Chondrocyte (in vitro differentiated cells): Measurements from ENCODE around the gene FHIP1B. TPM values are rescaled to one million over a fixed set of nuclear protein-coding genes. Genes with fewer than 3 reads are reported as not detected.
A peak's percentile ranks its signal among the peaks of the same experiment; 100 is the strongest.
"Not testable (repeated sequence)": the region's sequence is repeated elsewhere in the genome, so short reads cannot be mapped to it uniquely, and the experiment has no call there.

Experiments
- DNase-seq: peaks from one replicate; pipeline ENCODE4 v3.0.0; 2021; ENCODE audit warnings: mixed read lengths, low spot score
- H3K27ac Mint-ChIP-seq: one replicate; pipeline ENCODE4 v1.8.0; 2021; ENCODE audit warnings: mild to moderate bottlenecking, moderate library complexity, mixed read lengths; ENCODE audit not compliant: unreplicated experiment
- H3K27me3 Mint-ChIP-seq: 2 replicates; pipeline ENCODE4 v1.8.0; 2021; ENCODE audit warnings: low read depth, mixed read lengths
- H3K36me3 Mint-ChIP-seq: 2 replicates; pipeline ENCODE4 v1.8.0; 2021; ENCODE audit warnings: low read depth, mixed read lengths
- H3K4me1 Mint-ChIP-seq: 2 replicates; pipeline ENCODE4 v1.8.0; 2021; ENCODE audit warnings: low read depth, mild to moderate bottlenecking, mixed read lengths
- H3K4me3 Mint-ChIP-seq: one replicate; pipeline ENCODE4 v1.8.0; 2021; ENCODE audit warnings: mild to moderate bottlenecking, moderate library complexity, mixed read lengths; ENCODE audit not compliant: unreplicated experiment
- H3K9me3 Mint-ChIP-seq: 2 replicates; pipeline ENCODE4 v1.8.0; 2021; ENCODE audit warnings: low read depth, mixed read lengths
- total RNA-seq: library from RNA; stranded (reverse); gene quantifications from 3 replicates; pipeline ENCODE4 v1.2.1, GENCODE V29; 2021
- TF ChIP-seq, protein P1 (sequence below): fragments of 200-600 bp; sonication (generic); IDR thresholded peaks from 2 replicates; pipeline ENCODE4 v1.5.0; 2021; ENCODE audit warnings: antibody characterized with exemption, mild to moderate bottlenecking, moderate library complexity

The FHIP1B gene
- total RNA-seq, 1 donor from 2014 or later: 19.8 TPM

DNA sequence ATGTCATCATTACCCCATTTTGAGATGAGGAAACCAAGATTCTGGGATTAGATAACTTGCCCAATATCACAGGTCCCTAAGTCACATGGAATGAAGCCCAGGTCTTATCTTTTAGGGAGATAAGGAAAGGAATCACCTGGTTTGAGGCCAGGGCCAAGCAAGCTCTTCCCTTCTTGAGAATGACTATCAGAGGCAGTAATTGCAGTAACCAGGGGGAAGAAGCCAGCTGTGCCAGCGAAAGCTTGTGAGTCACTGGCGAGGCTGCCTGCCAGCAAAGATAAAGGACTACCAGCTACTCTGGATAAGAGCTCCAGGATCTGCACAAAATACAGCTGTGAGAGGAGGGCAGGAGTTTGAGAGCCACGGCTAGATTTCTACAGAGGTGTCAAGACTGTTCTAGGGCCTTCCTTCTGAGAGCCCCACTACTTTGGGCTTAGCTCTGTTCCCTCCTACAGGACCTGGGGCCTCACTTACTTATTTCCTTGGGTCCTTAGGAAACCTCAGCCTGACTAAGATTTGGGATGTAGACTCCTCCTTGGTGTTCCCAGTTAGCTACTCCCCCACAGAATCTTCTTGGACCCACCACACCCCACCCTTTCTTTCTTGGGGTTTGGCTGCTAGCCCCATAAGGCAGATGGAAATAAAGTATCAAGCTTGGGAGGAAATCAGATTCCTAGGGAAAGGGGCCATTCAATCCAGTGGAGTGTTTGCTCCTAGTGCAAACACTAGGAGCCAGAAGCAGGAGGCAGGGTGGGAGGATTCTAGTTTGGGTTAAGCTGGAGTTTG, 15.5 kb upstream of the FHIP1B start:
- peaks cover 9% of the 10 kb centered on the region for H3K27me3 Mint-ChIP-seq
- H3K27ac Mint-ChIP-seq: no peak overlapping the region

DNA sequence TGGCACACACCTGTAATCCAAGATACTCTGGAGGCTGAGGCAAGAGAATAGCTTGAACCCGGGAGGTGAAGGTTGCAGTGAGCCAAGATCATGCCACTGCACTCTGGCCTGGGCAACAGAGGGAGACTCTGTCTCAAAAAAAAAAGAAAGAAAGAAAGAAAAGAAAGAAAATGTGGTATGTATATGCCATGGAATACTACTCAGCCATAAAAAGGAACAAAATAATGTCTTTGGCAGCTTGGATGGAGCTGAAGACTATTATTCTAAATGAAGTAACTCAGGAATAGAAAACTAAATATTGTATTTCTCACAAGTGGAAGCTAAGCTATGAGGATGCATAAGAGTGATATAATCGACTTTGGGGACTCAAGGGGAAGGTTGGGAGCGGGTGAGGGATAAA, 14.5 kb upstream of the FHIP1B start:
- not testable (repeated sequence) for H3K4me1 Mint-ChIP-seq, H3K36me3 Mint-ChIP-seq, H3K4me3 Mint-ChIP-seq

More for the DNA sequence above, 15.5 kb upstream of the FHIP1B start:
- no peak overlapping the region for H3K4me3 Mint-ChIP-seq
- no peaks in the 10 kb centered on the region for H3K36me3 Mint-ChIP-seq
- H3K4me1 Mint-ChIP-seq: peaks cover 8% of the 10 kb centered on the region
- TF ChIP-seq, protein P1, sequence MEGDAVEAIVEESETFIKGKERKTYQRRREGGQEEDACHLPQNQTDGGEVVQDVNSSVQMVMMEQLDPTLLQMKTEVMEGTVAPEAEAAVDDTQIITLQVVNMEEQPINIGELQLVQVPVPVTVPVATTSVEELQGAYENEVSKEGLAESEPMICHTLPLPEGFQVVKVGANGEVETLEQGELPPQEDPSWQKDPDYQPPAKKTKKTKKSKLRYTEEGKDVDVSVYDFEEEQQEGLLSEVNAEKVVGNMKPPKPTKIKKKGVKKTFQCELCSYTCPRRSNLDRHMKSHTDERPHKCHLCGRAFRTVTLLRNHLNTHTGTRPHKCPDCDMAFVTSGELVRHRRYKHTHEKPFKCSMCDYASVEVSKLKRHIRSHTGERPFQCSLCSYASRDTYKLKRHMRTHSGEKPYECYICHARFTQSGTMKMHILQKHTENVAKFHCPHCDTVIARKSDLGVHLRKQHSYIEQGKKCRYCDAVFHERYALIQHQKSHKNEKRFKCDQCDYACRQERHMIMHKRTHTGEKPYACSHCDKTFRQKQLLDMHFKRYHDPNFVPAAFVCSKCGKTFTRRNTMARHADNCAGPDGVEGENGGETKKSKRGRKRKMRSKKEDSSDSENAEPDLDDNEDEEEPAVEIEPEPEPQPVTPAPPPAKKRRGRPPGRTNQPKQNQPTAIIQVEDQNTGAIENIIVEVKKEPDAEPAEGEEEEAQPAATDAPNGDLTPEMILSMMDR: no peak
- no peaks in the 10 kb centered on the region for H3K9me3 Mint-ChIP-seq
- no peak for DNase-seq

DNA sequence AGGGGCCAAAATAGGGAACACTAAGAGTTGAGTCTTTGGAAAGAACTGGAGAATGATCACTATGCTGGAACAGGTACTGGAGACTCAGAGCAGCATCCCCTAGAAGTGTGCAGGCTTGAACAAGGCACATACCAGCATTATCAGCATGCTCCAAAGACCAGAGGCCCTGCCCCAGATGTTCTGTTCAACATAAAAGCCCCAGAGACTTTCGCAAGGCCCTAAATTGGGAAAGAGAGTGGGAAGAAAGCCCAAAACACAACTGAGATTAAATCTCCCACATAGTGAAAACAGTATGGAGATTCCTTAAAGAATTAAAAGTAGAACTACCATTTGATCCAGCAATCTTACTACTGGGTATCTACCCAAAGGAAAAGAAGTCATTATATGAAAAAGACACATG, 13.8 kb upstream of the FHIP1B start:
- TF ChIP-seq, protein P1: no peak
- Mint-ChIP-seq H3K36me3 (no peaks in the 10 kb centered on the region), H3K4me1 (peaks cover 8% of the 10 kb centered on the region), H3K9me3 (no peaks in the 10 kb centered on the region), H3K27me3 (peaks cover 20% of the 10 kb centered on the region), H3K27ac (no peak overlapping the region), H3K4me3 (no peak overlapping the region)
- DNase-seq: no peak

More for the DNA sequence above, 14.5 kb upstream of the FHIP1B start:
- H3K27ac Mint-ChIP-seq: peak overlapping the region; percentile 38
- DNase-seq, H3K9me3 Mint-ChIP-seq: not testable (repeated sequence)
- H3K27me3 Mint-ChIP-seq: peaks cover 15% of the 10 kb centered on the region

DNA sequence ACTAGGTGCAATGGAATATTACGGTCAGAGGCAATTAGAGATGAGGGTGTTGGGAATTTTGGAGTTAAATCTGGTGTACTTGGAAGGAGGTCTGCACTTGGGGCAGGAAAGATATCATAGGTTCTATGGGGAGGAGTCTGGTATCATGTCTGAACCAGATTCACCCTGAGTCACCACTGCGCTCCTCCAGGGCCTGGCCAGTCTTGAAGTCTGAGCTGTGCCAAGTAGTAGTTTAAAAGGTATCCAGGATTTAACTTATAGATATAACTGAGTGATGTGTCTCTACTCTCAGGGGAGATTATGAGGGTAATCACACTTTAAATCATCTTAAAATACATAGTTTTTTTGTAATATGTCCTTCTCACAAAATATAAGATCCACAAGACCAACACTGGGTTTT, 11.1 kb upstream of the FHIP1B start:
- no peaks in the 10 kb centered on the region for H3K9me3 Mint-ChIP-seq
- peaks cover 31% of the 10 kb centered on the region for H3K27me3 Mint-ChIP-seq
- no peak overlapping the region for H3K4me3 Mint-ChIP-seq
- no peak overlapping the region for H3K27ac Mint-ChIP-seq
- peaks cover 8% of the 10 kb centered on the region for H3K4me1 Mint-ChIP-seq
- TF ChIP-seq, protein P1: no peak
- H3K36me3 Mint-ChIP-seq: no peaks in the 10 kb centered on the region
- DNase-seq: no peak

DNA sequence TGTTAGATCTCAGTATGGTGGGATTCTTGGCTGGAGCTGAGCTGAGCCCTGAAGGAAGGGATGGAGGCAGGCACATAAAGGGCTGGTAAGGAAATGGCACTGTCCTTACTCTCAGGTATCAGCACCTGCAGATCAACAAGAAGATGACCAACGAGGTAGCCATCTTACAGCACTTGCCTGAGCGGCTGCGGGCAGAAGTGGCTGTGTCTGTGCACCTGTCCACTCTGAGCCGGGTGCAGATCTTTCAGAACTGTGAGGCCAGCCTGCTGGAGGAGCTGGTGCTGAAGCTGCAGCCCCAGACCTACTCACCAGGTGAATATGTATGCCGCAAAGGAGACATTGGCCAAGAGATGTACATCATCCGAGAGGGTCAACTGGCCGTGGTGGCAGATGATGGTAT, 6.9 kb upstream of the FHIP1B start:
- no peaks in the 10 kb centered on the region for H3K9me3 Mint-ChIP-seq

More for the DNA sequence above, 6.9 kb upstream of the FHIP1B start:
- no peak overlapping the region for H3K27ac Mint-ChIP-seq
- H3K4me1 Mint-ChIP-seq: no peaks in the 10 kb centered on the region
- peaks cover 28% of the 10 kb centered on the region for H3K27me3 Mint-ChIP-seq
- TF ChIP-seq, protein P1: no peak
- H3K36me3 Mint-ChIP-seq: no peaks in the 10 kb centered on the region
- no peak overlapping the region for H3K4me3 Mint-ChIP-seq
- no peak for DNase-seq
